HepG2 (cell line): Measurements from ENCODE around the gene SLC13A3. TPM values are rescaled to one million over a fixed set of nuclear protein-coding genes. Genes with fewer than 3 reads are reported as not detected.

Experiments used
- MAFK ChIP-seq, 2 experiments: IDR thresholded peaks in 1 of 2; conservative IDR thresholded peaks in 1 of 2; 2 replicates each; pipeline ENCODE4 v1.6.1; 2011; ENCODE audit warnings: improper control_type of control experiment in 2 of 2, low read length in 2 of 2
- NFIC ChIP-seq: IDR thresholded peaks from 2 replicates; pipeline ENCODE4 v1.6.1; 2012; ENCODE audit warnings: mild to moderate bottlenecking, low read length, inconsistent platforms
- NPAS2 ChIP-seq: sonication (generic); formaldehyde crosslinking; IDR thresholded peaks from 2 replicates; pipeline ENCODE4 v1.8.0; 2022; ENCODE audit warnings: mild to moderate bottlenecking, missing genetic modification reagents, borderline replicate concordance
- PAF1 ChIP-seq: IDR thresholded peaks from 2 replicates; pipeline ENCODE4 v1.6.1; 2016; ENCODE audit warnings: missing genetic modification reagents, missing compliant biosample characterization
- SIX4 ChIP-seq: sonication (generic); formaldehyde crosslinking; IDR thresholded peaks from 2 replicates; pipeline ENCODE4 v1.4.0; 2020; ENCODE audit warnings: missing genetic modification reagents
- SNAPC2 ChIP-seq: sonication (generic); formaldehyde crosslinking; IDR thresholded peaks from 2 replicates; pipeline ENCODE4 v1.8.1; 2022; ENCODE audit warnings: mild to moderate bottlenecking, missing genetic modification reagents
- U2AF2 ChIP-seq: fragments of 200-400 bp; formaldehyde crosslinking; IDR thresholded peaks from 2 replicates; pipeline ENCODE4 v1.6.1; 2017; ENCODE audit warnings: low read depth, mild to moderate bottlenecking, low read length
- ZC3H4 ChIP-seq: sonication (generic); formaldehyde crosslinking; IDR thresholded peaks from 2 replicates; pipeline ENCODE4 v1.4.0; 2020; ENCODE audit warnings: missing genetic modification reagents, borderline replicate concordance
- ZKSCAN1 ChIP-seq: fragments of 150-350 bp; IDR thresholded peaks from 2 replicates; pipeline ENCODE4 v1.6.1; 2014; ENCODE audit warnings: low read length
- ZNF180 ChIP-seq: sonication (generic); formaldehyde crosslinking; IDR thresholded peaks from 2 replicates; pipeline ENCODE4 v1.4.0; 2020; ENCODE audit warnings: low read depth, missing genetic modification reagents, borderline replicate concordance
- ZNF563 ChIP-seq: sonication (generic); formaldehyde crosslinking; IDR thresholded peaks from 2 replicates; pipeline ENCODE4 v1.8.0; 2022; ENCODE audit warnings: mild to moderate bottlenecking, moderate library complexity, missing genetic modification reagents
- ZNF564 ChIP-seq: sonication (generic); formaldehyde crosslinking; IDR thresholded peaks from 2 replicates; pipeline ENCODE4 v1.8.1; 2023; ENCODE audit warnings: mild to moderate bottlenecking, missing genetic modification reagents
- ZNF713 ChIP-seq: sonication (generic); formaldehyde crosslinking; IDR thresholded peaks from 2 replicates; pipeline ENCODE4 v1.4.0; 2020; ENCODE audit warnings: mild to moderate bottlenecking, missing genetic modification reagents
- ZNF768 ChIP-seq: sonication (generic); formaldehyde crosslinking; IDR thresholded peaks from 2 replicates; pipeline ENCODE4 v1.4.0; 2020; ENCODE audit warnings: missing genetic modification reagents
- polyA plus RNA-seq, 8 experiments: library from polyadenylated mRNA; depleted of rRNA in 3 of 8; stranded (reverse) in 7 of 8; unstranded in 1 of 8; fragments of >200 nt; fragmentation: Illumina TruSeq in 4 of 8; extraction: Trizol in 4 of 8; gene quantifications; 2 replicates each; pipeline versions ENCODE4 v1.2.1 to v1.2.3, GENCODE V29; 2011 to 2016; ENCODE audit warnings: low read depth in 4 of 8, missing spikeins in 1 of 8, mixed read lengths in 1 of 8; ENCODE audit not compliant: insufficient read depth in 1 of 8
- total RNA-seq, 5 experiments: library from RNA; depleted of rRNA; stranded (reverse); fragments of >200 nt; fragmentation: Illumina TruSeq; extraction: Trizol; gene quantifications; 2 replicates each; pipeline ENCODE4 v1.2.3, GENCODE V29; 2016; ENCODE audit warnings: low read depth in 1 of 5
- TF ChIP-seq, protein P1 (sequence below): sonication (generic); formaldehyde crosslinking; IDR thresholded peaks from 2 replicates; pipeline ENCODE4 v1.4.0; 2020; ENCODE audit warnings: missing genetic modification reagents
- TF ChIP-seq, protein P2 (sequence below): sonication (generic); formaldehyde crosslinking; IDR thresholded peaks from 2 replicates; pipeline ENCODE4 v1.4.0; 2020; ENCODE audit warnings: missing genetic modification reagents, borderline replicate concordance
- TF ChIP-seq, protein P3 (sequence below): sonication (generic); formaldehyde crosslinking; IDR thresholded peaks from 2 replicates; pipeline ENCODE4 v1.4.0; 2020; ENCODE audit warnings: missing genetic modification reagents, mild to moderate bottlenecking, borderline replicate concordance
- TF ChIP-seq, protein P4 (sequence below): sonication (generic); formaldehyde crosslinking; IDR thresholded peaks from 2 replicates; pipeline ENCODE4 v1.4.0; 2020; ENCODE audit warnings: mild to moderate bottlenecking, missing genetic modification reagents
- TF ChIP-seq, protein P5 (sequence below): sonication (generic); formaldehyde crosslinking; IDR thresholded peaks from 2 replicates; pipeline ENCODE4 v1.9.0; 2022; ENCODE audit warnings: low read depth, missing genetic modification reagents

SLC13A3 gene
- total and polyA plus RNA-seq, 2 of the 13 experiments (the other 11 are each of a cell fraction or from before 2014, with no cell fraction given) = 66.5 to 76.0 TPM

DNA sequence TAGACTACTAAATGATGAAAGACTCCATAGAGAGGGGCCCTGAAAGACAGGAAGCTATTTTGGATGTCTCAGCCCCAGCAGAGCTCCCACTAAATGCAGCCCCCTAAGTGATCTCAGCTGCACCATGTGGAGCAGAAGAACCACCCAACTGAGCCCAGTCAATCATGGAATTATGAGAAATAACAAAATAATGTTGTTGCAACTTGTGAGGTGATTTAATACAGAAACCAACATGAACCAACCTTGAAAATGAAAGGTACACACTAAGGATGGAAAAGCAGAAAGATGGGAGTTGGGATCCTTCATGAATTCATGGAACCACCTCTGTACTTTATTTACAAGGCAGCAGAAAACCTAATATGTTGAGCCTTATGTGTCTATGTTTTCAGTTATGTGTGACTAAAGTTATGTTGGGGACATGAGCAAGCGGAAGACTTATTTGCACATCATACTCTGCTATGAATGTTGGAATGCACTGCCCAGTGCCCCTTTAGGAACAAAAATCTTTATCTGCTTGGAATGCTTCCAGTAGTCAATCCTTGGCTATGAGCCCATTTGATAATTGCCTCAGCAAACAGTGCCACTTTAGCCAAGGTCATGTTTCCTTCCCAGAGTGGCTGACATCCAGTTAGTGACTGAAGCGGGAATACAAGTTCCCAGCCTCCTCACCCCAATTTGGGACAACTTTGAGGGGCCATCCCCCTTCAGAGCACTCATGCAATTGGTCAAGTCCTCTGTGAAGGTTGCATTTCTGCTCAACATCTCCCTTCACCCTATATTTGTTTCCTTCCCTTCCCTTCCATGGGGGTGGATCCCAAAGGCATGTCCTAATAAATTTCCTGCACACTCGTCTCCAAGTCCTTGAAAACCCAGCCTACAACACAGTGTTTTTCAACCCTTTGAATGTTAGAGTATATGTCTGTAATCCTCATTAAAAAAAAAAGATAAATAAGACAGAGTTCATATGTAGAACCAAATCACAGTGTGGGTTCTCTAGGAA is 19.6 kb upstream of the SLC13A3 start (continued):
- TF ChIP-seq, protein P1, sequence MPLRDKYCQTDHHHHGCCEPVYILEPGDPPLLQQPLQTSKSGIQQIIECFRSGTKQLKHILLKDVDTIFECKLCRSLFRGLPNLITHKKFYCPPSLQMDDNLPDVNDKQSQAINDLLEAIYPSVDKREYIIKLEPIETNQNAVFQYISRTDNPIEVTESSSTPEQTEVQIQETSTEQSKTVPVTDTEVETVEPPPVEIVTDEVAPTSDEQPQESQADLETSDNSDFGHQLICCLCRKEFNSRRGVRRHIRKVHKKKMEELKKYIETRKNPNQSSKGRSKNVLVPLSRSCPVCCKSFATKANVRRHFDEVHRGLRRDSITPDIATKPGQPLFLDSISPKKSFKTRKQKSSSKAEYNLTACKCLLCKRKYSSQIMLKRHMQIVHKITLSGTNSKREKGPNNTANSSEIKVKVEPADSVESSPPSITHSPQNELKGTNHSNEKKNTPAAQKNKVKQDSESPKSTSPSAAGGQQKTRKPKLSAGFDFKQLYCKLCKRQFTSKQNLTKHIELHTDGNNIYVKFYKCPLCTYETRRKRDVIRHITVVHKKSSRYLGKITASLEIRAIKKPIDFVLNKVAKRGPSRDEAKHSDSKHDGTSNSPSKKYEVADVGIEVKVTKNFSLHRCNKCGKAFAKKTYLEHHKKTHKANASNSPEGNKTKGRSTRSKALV (CRISPR knock-in tag) = peak; percentile 65; the same call in 1 of the 2 replicates
- TF ChIP-seq ZNF768 (CRISPR knock-in tag) = no peak
- TF ChIP-seq, protein P2, sequence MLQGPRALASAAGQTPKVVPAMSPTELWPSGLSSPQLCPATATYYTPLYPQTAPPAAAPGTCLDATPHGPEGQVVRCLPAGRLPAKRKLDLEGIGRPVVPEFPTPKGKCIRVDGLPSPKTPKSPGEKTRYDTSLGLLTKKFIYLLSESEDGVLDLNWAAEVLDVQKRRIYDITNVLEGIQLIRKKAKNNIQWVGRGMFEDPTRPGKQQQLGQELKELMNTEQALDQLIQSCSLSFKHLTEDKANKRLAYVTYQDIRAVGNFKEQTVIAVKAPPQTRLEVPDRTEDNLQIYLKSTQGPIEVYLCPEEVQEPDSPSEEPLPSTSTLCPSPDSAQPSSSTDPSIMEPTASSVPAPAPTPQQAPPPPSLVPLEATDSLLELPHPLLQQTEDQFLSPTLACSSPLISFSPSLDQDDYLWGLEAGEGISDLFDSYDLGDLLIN = no peak
- TF ChIP-seq U2AF2 = no peak
- peak; percentile 67; the same call in 1 of the 2 replicates for TF ChIP-seq ZNF564
- TF ChIP-seq NPAS2 (CRISPR knock-in tag) = no peak
- TF ChIP-seq ZKSCAN1 = no peak
- TF ChIP-seq, protein P3, sequence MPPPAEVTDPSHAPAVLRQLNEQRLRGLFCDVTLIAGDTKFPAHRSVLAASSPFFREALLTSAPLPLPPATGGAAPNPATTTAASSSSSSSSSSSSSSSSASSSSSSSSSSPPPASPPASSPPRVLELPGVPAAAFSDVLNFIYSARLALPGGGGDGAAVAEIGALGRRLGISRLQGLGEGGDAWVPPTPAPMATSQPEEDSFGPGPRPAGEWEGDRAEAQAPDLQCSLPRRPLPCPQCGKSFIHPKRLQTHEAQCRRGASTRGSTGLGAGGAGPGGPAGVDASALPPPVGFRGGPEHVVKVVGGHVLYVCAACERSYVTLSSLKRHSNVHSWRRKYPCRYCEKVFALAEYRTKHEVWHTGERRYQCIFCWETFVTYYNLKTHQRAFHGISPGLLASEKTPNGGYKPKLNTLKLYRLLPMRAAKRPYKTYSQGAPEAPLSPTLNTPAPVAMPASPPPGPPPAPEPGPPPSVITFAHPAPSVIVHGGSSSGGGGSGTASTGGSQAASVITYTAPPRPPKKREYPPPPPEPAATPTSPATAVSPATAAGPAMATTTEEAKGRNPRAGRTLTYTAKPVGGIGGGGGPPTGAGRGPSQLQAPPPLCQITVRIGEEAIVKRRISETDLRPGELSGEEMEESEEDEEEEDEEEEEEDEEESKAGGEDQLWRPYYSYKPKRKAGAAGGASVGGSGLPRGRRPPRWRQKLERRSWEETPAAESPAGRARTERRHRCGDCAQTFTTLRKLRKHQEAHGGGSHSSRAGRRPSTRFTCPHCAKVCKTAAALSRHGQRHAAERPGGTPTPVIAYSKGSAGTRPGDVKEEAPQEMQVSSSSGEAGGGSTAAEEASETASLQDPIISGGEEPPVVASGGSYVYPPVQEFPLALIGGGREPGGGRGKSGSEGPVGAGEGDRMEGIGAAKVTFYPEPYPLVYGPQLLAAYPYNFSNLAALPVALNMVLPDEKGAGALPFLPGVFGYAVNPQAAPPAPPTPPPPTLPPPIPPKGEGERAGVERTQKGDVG (CRISPR knock-in tag) = peak; percentile 83
- TF ChIP-seq NFIC = peak; percentile 100
- TF ChIP-seq MAFK (conservative IDR thresholded peaks at IDR 0.05 in 1 of 2, IDR thresholded peaks at IDR 0.05 in 1 of 2; ENCODE audit: low read length in 2 of 2) = no peak
- no peak for TF ChIP-seq ZNF713 (CRISPR knock-in tag)
- TF ChIP-seq, protein P4, sequence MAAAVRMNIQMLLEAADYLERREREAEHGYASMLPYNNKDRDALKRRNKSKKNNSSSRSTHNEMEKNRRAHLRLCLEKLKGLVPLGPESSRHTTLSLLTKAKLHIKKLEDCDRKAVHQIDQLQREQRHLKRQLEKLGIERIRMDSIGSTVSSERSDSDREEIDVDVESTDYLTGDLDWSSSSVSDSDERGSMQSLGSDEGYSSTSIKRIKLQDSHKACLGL (CRISPR knock-in tag) = no peak
- no peak for TF ChIP-seq PAF1 (CRISPR knock-in tag)
- TF ChIP-seq, protein P5, sequence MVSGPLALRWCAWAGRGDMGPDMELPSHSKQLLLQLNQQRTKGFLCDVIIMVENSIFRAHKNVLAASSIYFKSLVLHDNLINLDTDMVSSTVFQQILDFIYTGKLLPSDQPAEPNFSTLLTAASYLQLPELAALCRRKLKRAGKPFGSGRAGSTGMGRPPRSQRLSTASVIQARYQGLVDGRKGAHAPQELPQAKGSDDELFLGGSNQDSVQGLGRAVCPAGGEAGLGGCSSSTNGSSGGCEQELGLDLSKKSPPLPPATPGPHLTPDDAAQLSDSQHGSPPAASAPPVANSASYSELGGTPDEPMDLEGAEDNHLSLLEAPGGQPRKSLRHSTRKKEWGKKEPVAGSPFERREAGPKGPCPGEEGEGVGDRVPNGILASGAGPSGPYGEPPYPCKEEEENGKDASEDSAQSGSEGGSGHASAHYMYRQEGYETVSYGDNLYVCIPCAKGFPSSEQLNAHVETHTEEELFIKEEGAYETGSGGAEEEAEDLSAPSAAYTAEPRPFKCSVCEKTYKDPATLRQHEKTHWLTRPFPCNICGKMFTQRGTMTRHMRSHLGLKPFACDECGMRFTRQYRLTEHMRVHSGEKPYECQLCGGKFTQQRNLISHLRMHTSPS = peak; percentile 98
- no peak for TF ChIP-seq ZNF563 (CRISPR knock-in tag)
- TF ChIP-seq SNAPC2 (CRISPR knock-in tag) = 0 out of 2 replicates have a peak, but pooled peaks have one; percentile 18
- TF ChIP-seq SIX4 (CRISPR knock-in tag) = peak; percentile 94
- TF ChIP-seq ZC3H4 (CRISPR knock-in tag) = no peak; the same call in 1 of the 2 replicates
- no peak for TF ChIP-seq ZNF180 (CRISPR knock-in tag)
